HG02870 (cell line): ENCODE results near the gene CCDC110.
A peak's percentile ranks its signal among the peaks of the same experiment; 100 is the strongest.

ENCODE experiments used
- ATAC-seq: cut with Tn5 transposase; IDR thresholded peaks from one replicate; pipeline ENCODE4 v1.9.1; 2021; ENCODE audit warnings: mild to moderate bottlenecking, moderate library complexity; ENCODE audit not compliant: unreplicated experiment

The CCDC110 gene

DNA sequence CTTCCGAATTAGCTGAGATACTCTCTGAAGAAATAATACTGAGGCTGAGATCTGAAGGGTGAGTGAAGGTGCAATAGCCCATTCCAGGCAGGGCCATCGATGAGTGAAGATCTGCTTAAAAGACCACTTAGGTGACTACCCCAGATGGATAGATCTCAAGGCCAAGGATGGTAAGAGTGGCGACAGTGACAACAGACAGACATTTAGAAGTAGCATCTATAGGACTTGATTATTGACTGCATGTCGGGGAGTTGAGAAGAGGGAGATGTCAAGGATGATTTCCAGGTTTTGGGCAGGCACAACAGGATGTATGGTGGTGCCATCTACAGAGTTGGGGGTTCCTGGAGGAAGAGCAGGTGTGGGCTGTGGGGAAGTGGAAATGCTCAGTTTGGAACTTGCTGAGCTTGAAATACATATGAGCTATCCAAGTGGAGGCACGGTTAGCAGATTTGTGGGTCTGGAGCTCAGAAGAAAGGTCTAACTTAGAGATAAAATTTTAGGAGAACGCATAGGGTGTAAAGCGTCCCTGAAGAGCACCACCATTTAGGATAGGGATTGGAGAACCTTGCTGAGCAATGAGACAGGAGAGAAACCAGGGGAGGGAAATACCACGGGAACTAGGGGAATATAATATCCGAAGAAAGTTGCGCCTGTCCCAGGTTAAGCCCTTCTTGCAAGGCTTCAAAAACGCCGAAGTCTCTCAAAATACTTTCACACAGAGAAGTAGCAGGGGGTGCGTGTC, 46.5 kb downstream of the CCDC110 start:
- ATAC-seq = no peak

DNA sequence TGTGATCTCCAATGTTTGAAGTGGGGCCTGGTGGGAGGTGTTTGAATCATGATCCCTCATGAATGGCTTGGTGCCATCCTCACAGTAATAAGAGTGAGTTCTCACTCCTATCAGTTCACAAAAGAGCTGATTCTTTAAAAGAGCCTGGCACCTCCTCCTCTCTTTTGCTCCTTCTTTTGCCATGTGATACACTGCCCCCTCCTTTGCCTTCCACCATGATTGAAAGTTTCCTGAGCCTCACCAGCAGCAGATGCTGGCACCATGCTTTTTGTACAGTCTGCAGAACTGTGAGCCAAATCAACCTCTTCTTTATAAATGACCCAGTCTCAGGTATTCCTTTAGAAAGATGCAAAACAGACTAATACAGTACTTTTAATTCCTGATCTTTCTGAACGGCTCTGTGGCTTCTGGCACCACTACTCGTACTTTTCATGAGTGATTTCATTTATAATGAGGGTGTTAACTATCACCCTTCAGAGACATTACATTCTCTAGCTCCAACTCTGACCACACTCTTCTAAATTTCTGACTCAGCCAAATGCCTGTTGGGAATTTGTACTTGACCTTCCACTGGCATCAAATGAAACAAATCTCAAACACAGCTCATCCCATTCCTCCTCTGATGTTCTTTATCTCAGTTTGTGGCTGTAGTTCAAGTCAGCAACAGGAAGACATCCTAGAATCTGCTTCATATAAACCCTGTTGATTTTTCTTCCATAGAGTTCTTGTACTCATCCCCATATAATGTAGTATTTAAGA, 50.0 kb downstream of the CCDC110 start:
- no peak for ATAC-seq

DNA sequence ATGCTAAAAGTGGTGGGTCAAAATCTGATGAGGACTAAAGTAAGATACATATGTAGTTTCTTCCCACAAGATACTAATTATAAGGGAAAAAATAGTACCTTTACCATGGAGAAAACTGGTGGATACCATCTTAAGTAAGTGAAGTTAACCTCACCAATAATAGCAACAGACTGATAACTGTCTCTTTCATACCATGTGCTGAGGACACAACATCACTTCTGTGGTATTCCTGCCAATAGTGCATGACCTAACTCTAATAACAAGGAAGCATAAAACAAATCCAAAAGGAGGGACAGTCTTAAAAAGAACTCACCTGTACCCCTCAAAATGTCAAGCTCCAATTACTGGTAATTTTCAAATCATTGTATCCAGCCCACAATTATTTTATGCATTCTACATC, 54.6 kb downstream of the CCDC110 start:
- no peak for ATAC-seq

DNA sequence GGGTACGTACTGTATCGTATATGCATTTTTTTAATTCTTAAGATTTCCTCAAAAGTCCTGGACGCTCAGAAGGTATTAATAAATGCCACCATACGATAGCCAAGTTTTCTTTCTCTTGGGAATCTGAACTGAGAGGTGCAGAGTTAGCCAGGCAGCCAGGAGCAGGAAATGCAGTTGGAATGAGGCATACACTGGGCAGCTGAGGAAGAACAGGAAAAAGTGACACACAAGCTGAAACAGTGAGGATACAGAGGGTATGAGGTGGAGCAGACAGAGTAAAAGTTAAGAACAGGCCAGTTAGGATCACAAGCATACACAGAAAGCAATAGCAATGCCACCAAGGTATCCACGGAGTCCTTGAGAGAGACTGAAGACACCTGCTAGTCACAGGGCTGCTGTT, 59.1 kb downstream of the CCDC110 start:
- no peak for ATAC-seq

DNA sequence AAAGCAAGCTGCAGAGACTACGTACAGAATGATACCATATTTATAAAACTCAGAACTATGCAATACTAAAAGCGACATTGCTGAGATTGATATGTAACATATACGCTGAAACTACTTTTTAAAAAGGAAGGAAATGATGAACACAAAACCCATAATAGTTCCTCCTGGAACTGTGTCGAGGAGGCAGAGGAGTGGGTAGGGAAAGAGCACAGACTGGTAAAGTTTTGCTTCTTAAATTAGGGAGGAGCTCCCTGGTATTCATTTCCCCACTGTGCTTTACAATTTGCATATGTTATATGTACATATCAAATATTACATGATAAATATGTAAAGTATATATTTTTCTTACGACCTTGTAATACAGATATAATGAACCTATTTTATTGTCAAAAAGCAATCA, 59.7 kb downstream of the CCDC110 start:
- ATAC-seq = no peak

DNA sequence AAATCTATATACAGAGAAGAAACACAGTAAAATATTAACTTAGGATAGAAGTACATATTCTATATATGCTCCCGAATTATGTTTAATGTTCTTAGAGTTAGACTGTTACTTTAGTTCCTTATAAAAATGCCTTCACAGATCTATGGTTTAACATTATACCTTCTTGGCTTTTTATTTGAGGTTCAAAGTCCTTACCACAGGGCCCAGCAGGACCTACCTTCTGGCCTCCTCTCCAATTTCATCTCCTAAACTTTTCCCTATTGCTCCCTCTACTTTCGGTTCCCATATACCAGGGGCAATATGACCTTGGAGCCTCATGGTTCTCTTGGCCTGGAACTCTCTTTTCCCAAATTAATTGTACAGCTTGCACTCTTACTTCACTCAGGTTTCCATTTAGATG, 63.1 kb downstream of the CCDC110 start:
- no peak for ATAC-seq

DNA sequence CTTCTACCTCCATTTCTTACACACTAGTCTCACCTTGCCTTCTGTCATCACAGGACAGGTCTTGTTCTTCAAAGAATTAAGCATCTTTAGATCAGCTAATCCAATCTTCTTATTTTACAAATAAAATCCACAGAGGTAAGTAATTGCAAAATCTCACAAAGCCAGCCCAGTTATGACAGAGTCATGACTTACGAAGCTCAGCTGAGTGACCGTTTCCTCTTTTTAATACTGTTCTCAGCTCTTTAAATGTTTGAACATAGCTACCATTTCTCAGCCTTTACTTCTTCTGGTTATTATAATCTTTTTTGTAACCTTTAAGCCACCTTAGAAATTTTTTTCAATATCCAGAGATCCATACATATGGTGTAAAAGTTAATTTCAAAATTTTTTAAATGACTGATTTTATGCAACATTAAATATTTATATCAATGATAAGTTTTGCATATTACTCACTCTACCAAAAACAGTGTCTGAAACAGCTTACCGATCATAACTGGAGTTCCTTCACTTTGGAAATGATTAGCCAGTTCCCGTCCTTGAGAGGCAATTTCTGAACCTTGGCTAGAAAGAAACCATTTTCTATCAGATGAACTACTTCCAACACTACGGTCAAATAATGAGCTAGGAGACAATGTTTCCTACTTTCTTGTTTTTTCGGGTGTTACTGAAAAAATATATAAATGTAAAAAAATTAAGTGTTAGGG, 66.1 kb downstream of the CCDC110 start:
- peak; percentile 71 for ATAC-seq

DNA sequence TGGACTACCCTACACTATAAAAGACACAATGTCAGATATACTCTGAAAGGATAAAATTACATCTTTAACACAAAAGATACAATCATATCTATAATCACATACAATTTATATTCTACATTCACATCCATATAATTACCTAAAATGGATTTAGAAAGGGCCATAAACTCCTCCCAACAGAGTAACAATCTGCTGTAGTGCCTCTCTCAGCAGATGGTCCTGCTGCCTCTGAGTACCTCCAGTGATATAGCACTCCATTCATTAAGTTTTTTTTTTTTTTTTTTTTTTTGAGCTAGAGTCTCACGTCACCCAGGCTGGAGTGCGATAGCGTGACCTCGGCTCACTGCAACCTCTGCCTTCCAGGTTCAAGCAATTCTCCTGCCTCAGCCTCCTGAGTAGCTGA, 67.5 kb downstream of the CCDC110 start:
- ATAC-seq = no peak

DNA sequence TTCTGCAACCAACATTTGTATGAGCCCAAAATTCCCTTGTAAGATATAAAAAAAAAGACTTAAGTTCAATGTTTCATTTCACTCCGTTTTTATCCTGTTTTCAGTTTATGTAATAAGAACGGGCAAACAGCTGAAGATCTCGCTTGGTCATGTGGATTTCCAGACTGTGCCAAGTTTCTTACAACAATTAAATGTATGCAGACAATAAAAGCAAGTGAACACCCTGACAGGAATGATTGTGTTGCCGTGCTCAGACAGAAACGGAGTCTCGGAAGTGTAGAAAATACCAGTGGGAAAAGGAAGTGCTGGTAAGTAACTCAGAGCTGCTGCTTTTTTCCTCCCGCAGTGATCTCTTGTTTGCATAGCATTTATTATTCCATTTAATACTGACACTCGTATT, 72.1 kb downstream of the CCDC110 start:
- no peak for ATAC-seq

DNA sequence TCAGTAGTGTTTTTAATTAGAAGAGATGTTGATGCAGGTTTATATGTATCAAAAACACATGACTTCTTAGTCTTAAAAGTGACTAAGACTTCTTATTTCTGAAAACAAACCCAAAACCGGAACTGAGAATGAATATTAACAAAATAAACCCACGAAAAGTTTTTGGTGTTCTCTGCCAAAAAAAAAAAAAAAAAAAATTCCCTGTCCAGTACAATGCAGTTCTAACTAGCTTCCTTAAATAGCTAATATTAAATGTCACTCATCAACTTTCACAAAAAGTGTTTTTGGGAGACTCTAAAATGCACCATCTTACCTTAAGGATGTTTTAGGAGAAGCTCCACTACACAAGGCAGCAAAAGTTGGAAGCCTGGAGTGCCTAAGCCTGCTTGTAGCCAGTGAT, 72.9 kb downstream of the CCDC110 start:
- no peak for ATAC-seq

DNA sequence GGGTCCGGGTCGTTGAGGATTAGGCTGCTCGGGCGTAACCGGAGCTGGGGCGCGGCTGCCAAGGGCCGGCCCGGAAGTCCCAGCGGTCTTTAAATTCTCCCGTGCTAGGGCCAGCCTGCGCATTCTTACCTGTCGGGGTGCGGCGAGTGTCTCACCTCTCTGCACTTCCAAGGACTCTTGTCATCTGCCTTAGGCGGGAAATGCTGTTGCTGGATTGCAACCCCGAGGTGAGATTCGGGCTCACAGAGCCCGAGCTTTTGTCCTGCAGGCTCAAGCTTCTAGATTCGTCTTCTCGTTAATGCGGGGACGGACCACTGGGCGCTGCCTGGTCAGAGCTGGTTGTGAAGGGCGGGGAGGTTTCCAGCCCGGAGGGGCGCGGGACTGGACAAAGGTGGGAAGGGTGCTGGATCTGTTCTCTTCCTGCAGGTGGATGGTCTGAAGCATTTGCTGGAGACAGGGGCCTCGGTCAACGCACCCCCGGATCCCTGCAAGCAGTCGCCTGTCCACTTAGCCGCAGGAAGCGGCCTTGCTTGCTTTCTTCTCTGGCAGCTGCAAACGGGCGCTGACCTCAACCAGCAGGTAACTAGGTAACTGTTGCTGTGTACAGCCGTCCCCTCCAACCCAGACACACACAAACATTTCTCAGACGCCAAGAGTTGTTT, 74.7 kb downstream of the CCDC110 start, which contains the start of gene ANKRD37:
ANKRD37 (plus strand) TSS at position 118 of the 662 bp plus-strand sequence; CDS start at position 201, 83 bp downstream.
- ATAC-seq = peak; percentile 0

DNA sequence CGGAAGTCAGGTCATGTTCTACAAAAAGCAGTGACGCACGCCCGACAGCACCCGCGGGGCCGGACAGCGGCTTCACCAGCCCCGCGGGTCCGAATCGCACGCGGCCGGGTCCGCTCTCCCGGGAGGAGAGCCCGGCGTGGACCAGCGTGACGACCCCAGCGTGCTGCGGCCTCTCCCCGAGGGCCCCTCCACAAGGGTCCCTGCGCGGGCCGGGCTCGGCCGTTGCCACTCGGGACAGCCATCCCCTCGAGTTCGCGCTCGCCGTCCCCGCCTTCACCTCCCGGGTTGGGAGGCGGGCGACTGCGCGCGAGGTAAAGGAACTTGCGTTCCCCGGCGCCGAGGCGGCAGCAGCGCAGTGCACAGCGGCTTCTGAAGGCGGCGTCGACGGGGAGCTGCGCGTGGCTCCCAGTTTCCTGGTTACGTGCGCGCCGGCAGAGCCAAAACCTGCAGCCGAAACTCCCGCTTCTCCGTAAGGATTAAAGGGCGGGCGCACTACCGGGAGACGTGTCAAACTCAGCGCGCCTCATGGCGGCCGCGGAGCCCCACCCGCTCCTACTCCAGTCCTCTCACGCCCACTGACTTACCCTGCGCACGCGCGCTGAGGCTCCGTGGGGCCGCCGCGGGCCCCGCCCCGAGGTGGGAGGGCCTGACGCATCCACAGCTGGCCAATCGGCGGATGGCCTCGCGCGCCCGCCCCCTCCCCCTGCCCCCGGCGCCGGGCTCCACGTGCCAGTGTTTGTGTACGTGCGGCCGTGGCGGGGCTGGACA, 75.4 kb downstream of the CCDC110 start:
- ATAC-seq = peak; percentile 70

DNA sequence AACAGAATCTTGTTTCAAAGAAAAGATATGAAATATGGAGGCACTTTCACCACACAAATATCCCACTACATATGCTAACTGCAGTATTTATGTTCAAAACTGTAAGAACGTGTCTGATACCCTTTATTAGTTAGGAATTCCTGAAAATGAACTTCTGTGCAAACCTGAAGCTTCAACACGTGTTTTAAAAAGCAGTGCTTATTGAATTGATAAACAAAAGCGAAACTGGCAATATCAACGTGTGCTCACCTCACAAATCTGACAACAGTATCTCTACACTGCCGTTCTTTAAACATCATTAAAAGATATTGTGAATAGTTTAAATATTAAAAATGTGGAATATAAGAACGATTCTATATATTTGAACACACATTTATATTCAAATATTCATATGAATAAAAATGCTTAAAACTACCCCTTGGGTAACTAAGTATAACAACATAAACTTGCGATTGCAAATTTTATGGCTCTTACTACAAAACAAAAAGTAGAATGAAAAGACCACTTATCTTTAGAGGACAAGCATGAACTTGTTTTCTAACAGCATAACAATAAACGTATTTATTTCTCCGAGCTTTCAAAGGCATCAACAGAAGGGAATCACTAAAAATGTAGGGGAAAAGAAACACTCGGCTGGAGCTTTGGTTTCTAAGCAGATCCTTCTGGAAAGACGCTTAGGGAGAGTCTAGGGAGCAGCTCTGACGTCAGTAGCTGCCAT, 76.1 kb downstream of the CCDC110 start, which contains the start of gene LRP2BP:
LRP2BP (minus strand) TSS at position 687 of the 718 bp plus-strand sequence. CDS start 17,738 bp downstream, outside the sequence.
- no peak for ATAC-seq
